H1 (cell line): ENCODE data around the gene METRN. TPM values are rescaled to one million over a fixed set of nuclear protein-coding genes. Genes with fewer than 3 reads are reported as not detected.

ENCODE experiments used
- CTCF ChIA-PET: fragments of 300-600 bp; sonication (Branson Sonifier 250); formaldehyde crosslinking; loops from one replicate; lab custom pipeline; 2021; ENCODE audit not compliant: partially characterized antibody; lab: Charles Lee
- POLR2A ChIA-PET: fragments of 300-600 bp; sonication (Branson Sonifier 250); formaldehyde crosslinking; loops from one replicate; lab custom pipeline; 2021; ENCODE audit warnings: inconsistent platforms; ENCODE audit not compliant: partially characterized antibody; lab: Charles Lee
- DNase-seq, 2 experiments: peaks; one replicate each; pipeline versions ENCODE4 v3.0.0 to v3.0.0-alpha.2; 2010 to 2022; ENCODE audit warnings: low spot score in 2 of 2, low read depth in 1 of 2, mixed read lengths in 1 of 2
- FAIRE-seq: peaks from 2 replicates; lab custom pipeline; 2011; peaks lifted over from hg19 to GRCh38; lab: Jason Lieb, UNC
- H2AFZ ChIP-seq: 2 replicates; pipeline ENCODE4 v1.8.1; 2012; ENCODE audit warnings: low read length, inconsistent platforms
- H2AK5ac ChIP-seq: 2 replicates; pipeline ENCODE4 v1.6.1; 2013; ENCODE audit warnings: low read depth, low read length
- H2BK120ac ChIP-seq: replicated peaks from 2 replicates; pipeline ENCODE3; 2013; ENCODE audit warnings: low read depth, low read length, inconsistent platforms
- H2BK12ac ChIP-seq: 2 replicates; pipeline ENCODE4 v1.6.1; 2013; ENCODE audit warnings: low read depth, low read length
- H2BK15ac ChIP-seq: 2 replicates; pipeline ENCODE4 v1.6.1; 2013; ENCODE audit warnings: low read length
- H2BK20ac ChIP-seq: 2 replicates; pipeline ENCODE4 v1.6.1; 2013; ENCODE audit warnings: low read length
- H2BK5ac ChIP-seq: 2 replicates; pipeline ENCODE4 v1.6.1; 2013; ENCODE audit warnings: low read depth, low read length
- H3K14ac ChIP-seq: 2 replicates; pipeline ENCODE4 v1.6.1; 2013; ENCODE audit warnings: inconsistent platforms; ENCODE audit not compliant: insufficient read length
- H3K18ac ChIP-seq: 2 replicates; pipeline ENCODE4 v1.6.1; 2013; ENCODE audit warnings: low read length; ENCODE audit errors: extremely low read depth
- H3K23ac ChIP-seq: 2 replicates; pipeline ENCODE4 v1.6.1; 2013; ENCODE audit warnings: inconsistent platforms; ENCODE audit not compliant: insufficient read length
- H3K23me2 ChIP-seq: 2 replicates; pipeline ENCODE4 v1.6.1; 2013; ENCODE audit warnings: low read depth, low read length
- H3K27ac ChIP-seq: 2 replicates; pipeline ENCODE4 v1.6.1; 2011; ENCODE audit warnings: low read depth, low read length, inconsistent platforms
- H3K27me3 ChIP-seq, 4 experiments: replicated peaks in 1 of 4; 1 replicate in 1 of 4; 2 replicates in 3 of 4; pipeline versions ENCODE4 v1.6.1 to v1.8.1; 2011 to 2013; ENCODE audit warnings: low read length in 3 of 4, mild to moderate bottlenecking in 3 of 4, inconsistent platforms in 2 of 4, mixed read lengths in 2 of 4, moderate library complexity in 1 of 4; ENCODE audit not compliant: control insufficient read depth in 3 of 4, insufficient read depth in 3 of 4; ENCODE audit errors: extremely low read depth in 1 of 4
- H3K36me3 ChIP-seq, 4 experiments: 2 replicates each; pipeline versions ENCODE4 v1.6.1 to v1.8.1; 2011 to 2013; ENCODE audit warnings: mild to moderate bottlenecking in 4 of 4, low read length in 3 of 4, moderate library complexity in 2 of 4, control low read depth in 1 of 4, inconsistent platforms in 1 of 4; ENCODE audit not compliant: insufficient read depth in 4 of 4, control insufficient read depth in 2 of 4
- H3K4ac ChIP-seq: replicated peaks from 2 replicates; pipeline ENCODE3; 2013; ENCODE audit warnings: low read length, low read depth, mixed read lengths, inconsistent platforms; ENCODE audit not compliant: insufficient read length
- H3K4me1 ChIP-seq, 4 experiments: replicated peaks in 1 of 4; 1 replicate in 1 of 4; 2 replicates in 3 of 4; pipeline versions ENCODE4 v1.6.1 to v1.8.1; 2011 to 2013; ENCODE audit warnings: low read length in 3 of 4, inconsistent platforms in 2 of 4, mixed read lengths in 1 of 4; ENCODE audit not compliant: insufficient read depth in 4 of 4, control insufficient read depth in 3 of 4
- H3K4me2 ChIP-seq, 2 experiments: 2 replicates each; pipeline versions ENCODE4 v1.6.1 to v1.8.1; 2011 to 2013; ENCODE audit warnings: low read depth in 2 of 2, low read length in 2 of 2, control low read depth in 1 of 2, inconsistent platforms in 1 of 2, mild to moderate bottlenecking in 1 of 2; ENCODE audit not compliant: insufficient read depth in 1 of 2
- H3K4me3 ChIP-seq, 4 experiments: fragments of 200-600, 300-600 bp in 1 of 4; sonication (generic), shearing (Covaris generic), sonication (Bioruptor Twin) in 1 of 4; 2 replicates each; pipeline versions ENCODE4 v1.5.1 to v1.8.1; 2011 to 2016; ENCODE audit warnings: low read length in 4 of 4, low read depth in 3 of 4, control low read depth in 2 of 4, inconsistent platforms in 2 of 4, mild to moderate bottlenecking in 2 of 4, mixed read lengths in 1 of 4, moderate library complexity in 1 of 4; ENCODE audit not compliant: insufficient read depth in 2 of 4; ENCODE audit errors: extremely low read depth in 1 of 4
- H3K56ac ChIP-seq: replicated peaks from 2 replicates; pipeline ENCODE3; 2013; ENCODE audit warnings: low read depth, mild to moderate bottlenecking, mixed read lengths, low read length, inconsistent platforms; ENCODE audit not compliant: insufficient read length
- H3K79me1 ChIP-seq: 2 replicates; pipeline ENCODE4 v1.6.1; 2013; ENCODE audit warnings: low read depth, low read length, control low read depth
- H3K79me2 ChIP-seq, 2 experiments: 2 replicates each; pipeline versions ENCODE4 v1.6.1 to v1.8.1; 2012 to 2013; ENCODE audit warnings: low read length in 2 of 2, mild to moderate bottlenecking in 2 of 2, inconsistent platforms in 1 of 2; ENCODE audit not compliant: insufficient read depth in 2 of 2, control insufficient read depth in 1 of 2
- H3K9ac ChIP-seq, 4 experiments: replicated peaks in 1 of 4; 1 replicate in 1 of 4; 2 replicates in 3 of 4; pipeline versions ENCODE4 v1.6.1 to v1.8.1; 2011 to 2013; ENCODE audit warnings: low read depth in 3 of 4, low read length in 3 of 4, control low read depth in 2 of 4, mild to moderate bottlenecking in 2 of 4, moderate library complexity in 2 of 4, inconsistent platforms in 1 of 4; ENCODE audit errors: extremely low read depth in 1 of 4
- H3K9me3 ChIP-seq, 2 experiments: 2 replicates each; pipeline versions ENCODE4 v1.6.1 to v1.8.1; 2012 to 2013; ENCODE audit warnings: mild to moderate bottlenecking in 2 of 2, moderate library complexity in 2 of 2, control low read depth in 1 of 2, inconsistent platforms in 1 of 2, low read depth in 1 of 2, low read length in 1 of 2, mixed read lengths in 1 of 2; ENCODE audit not compliant: insufficient read depth in 2 of 2
- H4K20me1 ChIP-seq, 2 experiments: replicated peaks in 1 of 2; 2 replicates each; pipeline versions ENCODE3 to v1.8.1; 2011 to 2013; ENCODE audit warnings: inconsistent platforms in 2 of 2, low read length in 2 of 2, mild to moderate bottlenecking in 1 of 2; ENCODE audit not compliant: insufficient read depth in 2 of 2, control insufficient read depth in 1 of 2
- H4K5ac ChIP-seq: 2 replicates; pipeline ENCODE4 v1.6.1; 2013; ENCODE audit warnings: low read length, low read depth, mixed read lengths, inconsistent platforms; ENCODE audit not compliant: insufficient read length
- H4K8ac ChIP-seq: 2 replicates; pipeline ENCODE4 v1.8.0; 2013; ENCODE audit warnings: mild to moderate bottlenecking, moderate library complexity, low read length, inconsistent platforms; ENCODE audit not compliant: insufficient read depth; ENCODE audit errors: extremely low read depth
- H4K91ac ChIP-seq: replicated peaks from 2 replicates; pipeline ENCODE3; 2013; ENCODE audit warnings: low read length, mixed read lengths, inconsistent platforms; ENCODE audit not compliant: insufficient read length
- ASH2L ChIP-seq: fragments of 200-600, 300-600 bp; sonication (generic); IDR thresholded peaks from one replicate; pipeline ENCODE4 v1.7.1; 2017; ENCODE audit warnings: low read length
- EGR1 ChIP-seq: IDR thresholded peaks from 2 replicates; pipeline ENCODE4 v1.6.1; 2011; ENCODE audit warnings: low read depth, low read length, borderline replicate concordance
- HDAC2 ChIP-seq, 2 experiments: fragments of 300-600 bp in 1 of 2; sonication (generic) in 1 of 2; IDR thresholded peaks; 2 replicates each; pipeline ENCODE4 v1.6.1; 2011 to 2012; ENCODE audit warnings: low read depth in 2 of 2, low read length in 2 of 2, mild to moderate bottlenecking in 2 of 2, moderate library complexity in 2 of 2, borderline replicate concordance in 1 of 2, inconsistent platforms in 1 of 2
- JUND ChIP-seq: IDR thresholded peaks from 2 replicates; pipeline ENCODE4 v1.6.1; 2011; ENCODE audit warnings: mild to moderate bottlenecking, improper control_type of control experiment, low read length
- RAD21 ChIP-seq, 2 experiments: IDR thresholded peaks in 1 of 2; conservative IDR thresholded peaks in 1 of 2; 2 replicates each; pipeline ENCODE4 v1.6.1; 2011; ENCODE audit warnings: low read depth in 2 of 2, low read length in 2 of 2, improper control_type of control experiment in 1 of 2, inconsistent platforms in 1 of 2, mild to moderate bottlenecking in 1 of 2, moderate library complexity in 1 of 2
- SUZ12 ChIP-seq: fragments of 200-600 bp; sonication (generic); IDR thresholded peaks from 2 replicates; pipeline ENCODE4 v1.6.1; 2012; ENCODE audit warnings: mild to moderate bottlenecking, inconsistent platforms, low read length, moderate library complexity, mixed read lengths
- TAF7 ChIP-seq: optimal IDR thresholded peaks from 2 replicates; pipeline ENCODE3; 2011; ENCODE audit warnings: low read depth, mild to moderate bottlenecking, inconsistent platforms, low read length, moderate library complexity, borderline replicate concordance
- USF2 ChIP-seq: IDR thresholded peaks from 2 replicates; pipeline ENCODE4 v1.6.1; 2011; ENCODE audit warnings: low read length, improper control_type of control experiment
- WGBS, 2 experiments: shearing (Covaris generic) in 1 of 2; methylation state at CpG; one replicate each; pipeline versions ENCODE4 v1.1.6 to v1.1.7; 2013 to 2015; ENCODE audit warnings: low lambda C conversion rate in 2 of 2, mixed read lengths in 2 of 2, inconsistent platforms in 1 of 2, low coverage in 1 of 2, missing lambda C conversion rate in 1 of 2; ENCODE audit not compliant: insufficient replicate concordance in 2 of 2, insufficient coverage in 1 of 2, insufficient read length in 1 of 2; ENCODE audit errors: extremely low coverage in 1 of 2, missing lambda C conversion rate in 1 of 2; 5-methylcytosine and 5-hydroxymethylcytosine counted together
- polyA plus RNA-seq, 7 experiments: library from polyadenylated mRNA; depleted of rRNA in 3 of 7; stranded (reverse) in 5 of 7; unstranded in 2 of 7; fragments of >200 nt in 5 of 7; fragments of 200-250 nt in 2 of 7; gene quantifications; 1 replicate in 5 of 7; 2 replicates in 1 of 7; 4 replicates in 1 of 7; pipeline versions ENCODE4 v1.2.1 to v1.2.3, GENCODE V29; 2011 to 2013; ENCODE audit warnings: missing spikeins in 2 of 7, mixed read lengths in 2 of 7
- total RNA-seq: library from RNA; stranded (reverse); fragmentation: NEBNext Ultra II Directional; extraction: Animal tissue kit (Norgen Biotek cat#: 25700); gene quantifications from 2 replicates; pipeline ENCODE4 v1.2.1, GENCODE V29; 2021

Gene METRN
- total and polyA plus RNA-seq, 2 of the 8 experiments (the other 6 are each of a cell fraction or from before 2014, with no cell fraction given) = 18.7 to 25.8 TPM

- no peak overlapping the region for H2AK5ac ChIP-seq
- no peak overlapping the region for H2BK20ac ChIP-seq
- no peak overlapping the region for H4K91ac ChIP-seq
- H2BK120ac ChIP-seq = no peak overlapping the region
- no peak overlapping the region for H4K5ac ChIP-seq
- FAIRE-seq = no peak
- H3K9ac ChIP-seq = no peak overlapping the region; a peak in 1 of 7 replicates
- no peak overlapping the region for H3K14ac ChIP-seq
- H2BK12ac ChIP-seq = no peak overlapping the region
- no peaks in the 10 kb centered on the region for H3K79me1 ChIP-seq
- H3K23me2 ChIP-seq = peaks cover 3% of the 10 kb centered on the region; the same call in 1 of the 2 replicates
- H3K4me2 ChIP-seq = peak overlapping the region; percentile 33 to 45; a peak in 3 of 4 replicates
- H3K23ac ChIP-seq = no peak overlapping the region
- H3K27ac ChIP-seq = no peak overlapping the region
- 20% methylated on average over 44 of the region's 76 CpGs; no CpG with 5 or more reads in 1 of the 2 experiments for WGBS, 2 experiments
- H3K79me2 ChIP-seq = no peaks in the 10 kb centered on the region
- DNase-seq = peak in 1 of 2 experiments; percentile 92
- no peak overlapping the region for H3K4ac ChIP-seq
- no peaks in the 10 kb centered on the region for H3K36me3 ChIP-seq
- H2BK15ac ChIP-seq = no peak overlapping the region
- H3K4me3 ChIP-seq = peak overlapping the region in 1 of 4 experiments; percentile 33; a peak in 2 of 8 replicates
- ChIA-PET CTCF (interaction anchor here (0.9 to 33.4 kb wide), 4 partner anchors 12 to 35 kb away, joined by 4 to 977 read pairs (median 30); partner anchors contain the start of genes ANTKMT, CCDC78, CIAO3 and HAGHL), POLR2A (interaction anchor here (1.5 to 4.5 kb wide), 3 partner anchors 11 to 21 kb away, joined by 6 to 30 read pairs (median 12); partner anchors contain the start of genes ANTKMT and WDR24)
- peaks cover 45 to 80% (median 72%) of the 10 kb centered on the region in 4 experiments for H3K27me3 ChIP-seq
- no peak overlapping the region for H3K56ac ChIP-seq
- peaks cover 6 to 26% of the 10 kb centered on the region in 2 experiments for H4K20me1 ChIP-seq
- no peaks in the 10 kb centered on the region for H3K9me3 ChIP-seq
- H2BK5ac ChIP-seq = no peak overlapping the region
- peaks cover 0 to 6% (median 1%) of the 10 kb centered on the region in 4 experiments; a peak in 3 of 7 replicates for H3K4me1 ChIP-seq
- H3K18ac ChIP-seq = no peak overlapping the region
- H4K8ac ChIP-seq = no peak overlapping the region
- H2AFZ ChIP-seq = no peak overlapping the region
- TF ChIP-seq USF2 (no peak), JUND (no peak), EGR1 (0 out of 2 replicates have a peak, but pooled peaks have one; percentile 31), SUZ12 (peak; percentile 44; the same call in 1 of the 2 replicates), RAD21 (IDR thresholded peaks at IDR 0.05 in 1 of 2, conservative IDR thresholded peaks at IDR 0.05 in 1 of 2; ENCODE audit: low read depth in 2 of 2, low read length in 2 of 2) (peak in 1 of 2 experiments; percentile 1; a peak in 1 of 4 replicates), HDAC2 (IDR thresholded peaks at IDR 0.05; ENCODE audit: borderline replicate concordance in 1 of 2, low read depth in 2 of 2, low read length in 2 of 2) (0 out of 4 replicates have a peak, but pooled peaks have one; percentile 37 to 40), ASH2L (peak; percentile 21), TAF7 (peak; percentile 32)
Measured at GRCh38 chr16:700684-701584, 14.0 kb upstream of the METRN start.
